ELR (cell line): Measurements from ENCODE around the gene CS.
"Not testable (repeated sequence)": the region's sequence is repeated elsewhere in the genome, so short reads cannot be mapped to it uniquely, and the experiment has no call there.

Experiments used
- DNase-seq: peaks from one replicate; pipeline ENCODE4 v3.0.0-alpha.2; 2015; ENCODE audit warnings: low read depth

CS gene

GRCh38 chr12:56321027-56321426 is 20.9 kb upstream of the CS start:
- DNase-seq: peak; percentile 75

- no peak for DNase-seq
These were observed 17.5 kb upstream of the CS start for GRCh38 chr12:56317675-56318074.

GRCh38 chr12:56315622-56316473 is 15.7 kb upstream of the CS start, which contains the start of gene CNPY2:
Gene CNPY2 (minus strand): TSS chr12:56315988. CDS start chr12:56315217, 771 bp downstream.
- peak; percentile 99 for DNase-seq

GRCh38 chr12:56315249-56315621 is 15.1 kb upstream of the CS start:
- DNase-seq: peak; percentile 33

- no peak for DNase-seq
These were observed 10.9 kb upstream of the CS start for GRCh38 chr12:56311003-56311402.

- DNase-seq: no peak
These were observed 8.6 kb upstream of the CS start for GRCh38 chr12:56308714-56309113.

GRCh38 chr12:56307221-56307965 is 7.3 kb upstream of the CS start:
- no peak for DNase-seq

- DNase-seq: no peak
These were observed 4.9 kb upstream of the CS start for GRCh38 chr12:56304872-56305590.

GRCh38 chr12:56304276-56304675 is 4.1 kb upstream of the CS start:
- DNase-seq: no peak

- no peak for DNase-seq
These were observed 724 bp upstream of the CS start for GRCh38 chr12:56300644-56301464.

- peak; percentile 45 for DNase-seq
These were observed 750 bp downstream of the CS start for GRCh38 chr12:56299308-56299852.

- DNase-seq: no peak
These were observed 1.3 kb downstream of the CS start for GRCh38 chr12:56298828-56299227.

- no peak for DNase-seq
These were observed 2.7 kb downstream of the CS start for GRCh38 chr12:56297400-56297799.

- DNase-seq: no peak
These were observed 3.8 kb downstream of the CS start for GRCh38 chr12:56296295-56296694.

- no peak for DNase-seq
These were observed 6.3 kb downstream of the CS start for GRCh38 chr12:56293795-56294194.

GRCh38 chr12:56288705-56289387 is 11.3 kb downstream of the CS start:
- no peak for DNase-seq

GRCh38 chr12:56286044-56286830 is 13.9 kb downstream of the CS start:
- DNase-seq: no peak

GRCh38 chr12:56284263-56284662 is 15.9 kb downstream of the CS start:
- not testable (repeated sequence) for DNase-seq

GRCh38 chr12:56282579-56282978 is 17.6 kb downstream of the CS start:
- DNase-seq: no peak

- no peak for DNase-seq
These were observed 18.1 kb downstream of the CS start for GRCh38 chr12:56282030-56282429.
